GOT3 (cell line): ENCODE results near the gene SLC25A44.
A peak's percentile ranks its signal among the peaks of the same experiment; 100 is the strongest.

Experiments used
- DNase-seq: peaks from one replicate; lab custom pipeline; 2025; ENCODE audit warnings: mixed read lengths; lab: John Stamatoyannopoulos, UW

The SLC25A44 gene

GRCh38 chr1:156193488-156194299 lies at the start of gene SLC25A44:
SLC25A44 (plus strand) TSS chr1:156194104; CDS start chr1:156199848, 5,744 bp downstream.
- peak; percentile 95 for DNase-seq

GRCh38 chr1:156144742-156145141 lies 49.2 kb upstream of the SLC25A44 start:
- DNase-seq: no peak

- DNase-seq: no peak
These were observed 48.3 kb upstream of the SLC25A44 start for GRCh38 chr1:156145650-156146019.

- peak; percentile 63 for DNase-seq
These were observed 47.7 kb upstream of the SLC25A44 start for GRCh38 chr1:156146020-156146768.

- DNase-seq: no peak
These were observed 47.0 kb upstream of the SLC25A44 start for GRCh38 chr1:156146769-156147405.

- no peak for DNase-seq
These were observed 45.7 kb upstream of the SLC25A44 start for GRCh38 chr1:156148216-156148615.

- DNase-seq: no peak
These were observed 44.3 kb upstream of the SLC25A44 start for GRCh38 chr1:156149374-156150332.

GRCh38 chr1:156150333-156151011 lies 43.4 kb upstream of the SLC25A44 start:
- no peak for DNase-seq

GRCh38 chr1:156151093-156151688 lies 42.7 kb upstream of the SLC25A44 start:
- no peak for DNase-seq

- DNase-seq: no peak
These were observed 41.3 kb upstream of the SLC25A44 start for GRCh38 chr1:156152628-156153027.

GRCh38 chr1:156153362-156153761 lies 40.5 kb upstream of the SLC25A44 start, which contains the start of gene SEMA4A:
SEMA4A (plus strand) TSS chr1:156153585; CDS start chr1:156154579, 994 bp downstream.
- no peak for DNase-seq

GRCh38 chr1:156154317-156154749 lies 39.6 kb upstream of the SLC25A44 start:
- DNase-seq: no peak

- no peak for DNase-seq
These were observed 38.0 kb upstream of the SLC25A44 start for GRCh38 chr1:156155756-156156510.

GRCh38 chr1:156157506-156157905 lies 36.4 kb upstream of the SLC25A44 start:
- DNase-seq: no peak

- DNase-seq: no peak
These were observed 35.9 kb upstream of the SLC25A44 start for GRCh38 chr1:156157966-156158365.

GRCh38 chr1:156160000-156160742 lies 33.7 kb upstream of the SLC25A44 start:
- no peak for DNase-seq

GRCh38 chr1:156160743-156161171 lies 33.1 kb upstream of the SLC25A44 start:
- DNase-seq: no peak

- DNase-seq: no peak
These were observed 31.4 kb upstream of the SLC25A44 start for GRCh38 chr1:156162430-156163037.
